PC-9 (cell line): ENCODE data around the gene SSMEM1. TPM values are rescaled to one million over a fixed set of nuclear protein-coding genes. Genes with fewer than 3 reads are reported as not detected.

Source experiments
- BruUV-seq: library from RNA; stranded (reverse); fragments of 400-500 nt; replicated peaks from 2 replicates; lab custom pipeline; 2021; lab: Mats Ljungman, UMichigan
- CTCF ChIA-PET: fragments of 300-600 bp; sonication (Branson Sonifier 250); formaldehyde crosslinking; loops from one replicate; lab custom pipeline; 2022; ENCODE audit warnings: antibody characterized with exemption; lab: Charles Lee
- POLR2A ChIA-PET: fragments of 300-600 bp; sonication (Branson Sonifier 250); formaldehyde crosslinking; loops from one replicate; lab custom pipeline; 2022; ENCODE audit warnings: antibody characterized with exemption; ENCODE audit not compliant: unreplicated experiment; lab: Charles Lee
- DNase-seq, 2 experiments: peaks; one replicate each; pipeline versions ENCODE4 v3.0.0 to v3.0.0-alpha.2; 2015 to 2022; ENCODE audit warnings: mixed read lengths in 1 of 2
- H2AFZ ChIP-seq: fragments of 200-600 bp; sonication (generic); 2 replicates; pipeline ENCODE4 v1.8.1; 2017; ENCODE audit warnings: antibody characterized with exemption
- H3F3A ChIP-seq: fragments of 200-600 bp; sonication (generic); 2 replicates; pipeline ENCODE4 v1.8.1; 2017; ENCODE audit warnings: antibody characterized with exemption, mild to moderate bottlenecking, low read depth; ENCODE audit not compliant: insufficient read depth
- H3K27ac ChIP-seq: fragments of 200-600 bp; sonication (generic); 2 replicates; pipeline ENCODE4 v1.6.1; 2016; ENCODE audit warnings: mixed run types
- H3K27me3 ChIP-seq: fragments of 200-600 bp; sonication (generic); 2 replicates; pipeline ENCODE4 v1.6.1; 2016; ENCODE audit warnings: low read depth, mixed run types; ENCODE audit not compliant: insufficient read depth
- H3K36me3 ChIP-seq: fragments of 200-600 bp; sonication (generic); 2 replicates; pipeline ENCODE4 v1.6.1; 2016; ENCODE audit warnings: low read depth, mixed run types
- H3K4me1 ChIP-seq: fragments of 200-600 bp; sonication (generic); replicated peaks from 2 replicates; pipeline ENCODE4 v1.6.1; 2016; ENCODE audit warnings: mixed run types; ENCODE audit not compliant: insufficient read depth
- H3K4me2 ChIP-seq: fragments of 200-600 bp; sonication (generic); 2 replicates; pipeline ENCODE4 v1.6.1; 2017; ENCODE audit warnings: mixed run types
- H3K4me3 ChIP-seq: fragments of 200-600 bp; sonication (generic); 2 replicates; pipeline ENCODE4 v1.6.1; 2016; ENCODE audit warnings: mixed run types
- H3K79me2 ChIP-seq: fragments of 200-600 bp; sonication (generic); 2 replicates; pipeline ENCODE4 v1.6.1; 2017; ENCODE audit warnings: low read depth, mixed run types
- H3K9me2 ChIP-seq: fragments of 200-600 bp; sonication (generic); 2 replicates; pipeline ENCODE4 v1.8.1; 2017; ENCODE audit warnings: mild to moderate bottlenecking; ENCODE audit not compliant: insufficient read depth
- H3K9me3 ChIP-seq: fragments of 200-600 bp; sonication (generic); 2 replicates; pipeline ENCODE4 v1.8.1; 2016; ENCODE audit warnings: low read depth; ENCODE audit not compliant: insufficient read depth
- H4K20me1 ChIP-seq: fragments of 200-600 bp; sonication (generic); 2 replicates; pipeline ENCODE4 v1.8.1; 2017; ENCODE audit not compliant: insufficient read depth
- CTCF ChIP-seq: fragments of 200-600 bp; sonication (generic); conservative IDR thresholded peaks from 2 replicates; pipeline ENCODE4 v1.6.1; 2017; ENCODE audit warnings: mixed run types, antibody characterized with exemption, mild to moderate bottlenecking, moderate library complexity
- EZH2 ChIP-seq: fragments of 200-600 bp; sonication (generic); IDR thresholded peaks from 2 replicates; pipeline ENCODE4 v1.8.0; 2017; ENCODE audit warnings: antibody characterized with exemption, low read depth
- intact Hi-C: fragments of 100-400 bp; cut with micrococcal nuclease; formaldehyde crosslinking; loops from one replicate; pipeline ENCODE4 v1.10.0; 2022; ENCODE audit not compliant: unreplicated experiment
- total RNA-seq: library from RNA; stranded (reverse); gene quantifications from 2 replicates; pipeline ENCODE4 v1.2.3, GENCODE V29; 2021

Gene SSMEM1
- total RNA-seq, 1 experiment from 2014 or later, result not detected

DNA sequence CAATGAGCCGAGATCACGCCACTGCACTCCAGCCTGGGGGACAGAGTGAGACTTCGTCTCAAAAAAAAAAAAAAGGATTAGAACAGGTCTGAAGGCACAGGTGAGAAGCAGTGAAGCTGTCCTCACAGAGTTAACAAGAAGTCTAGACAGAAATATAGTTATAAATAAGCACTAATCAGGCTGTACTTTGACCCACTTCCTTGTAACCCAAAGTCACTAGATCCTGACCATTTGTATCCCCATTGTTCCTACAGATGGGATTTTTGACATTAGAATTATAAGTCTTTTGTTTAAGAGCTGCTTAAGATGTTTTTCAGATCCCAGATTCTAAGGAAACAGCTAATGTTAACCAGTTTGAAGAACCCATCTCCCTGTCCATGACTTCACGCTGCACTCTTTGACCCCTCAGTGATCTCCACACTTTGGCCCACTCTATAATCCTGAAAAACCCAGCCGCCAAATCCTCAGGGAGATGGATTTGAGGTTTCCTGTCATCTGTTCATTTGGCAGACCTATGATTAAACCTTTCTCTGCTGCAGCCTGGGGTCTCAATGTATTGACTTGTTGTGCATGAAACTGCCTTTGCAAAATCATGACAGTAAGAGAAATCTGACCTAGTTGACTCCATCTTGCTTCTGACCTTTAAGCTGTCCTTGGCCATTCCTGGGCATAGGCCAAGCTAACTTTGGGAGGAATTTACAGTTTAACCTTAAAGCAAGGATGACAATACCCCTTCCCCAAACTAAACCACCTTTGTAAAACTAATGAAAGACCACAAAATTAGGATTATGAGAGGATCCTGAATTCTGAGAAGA, 11.4 kb downstream of the SSMEM1 start:
- H3K4me1 ChIP-seq, result no peaks in the 10 kb centered on the region
- no peaks in the 10 kb centered on the region for H3K27me3 ChIP-seq
- CTCF ChIA-PET, result no interaction called here

DNA sequence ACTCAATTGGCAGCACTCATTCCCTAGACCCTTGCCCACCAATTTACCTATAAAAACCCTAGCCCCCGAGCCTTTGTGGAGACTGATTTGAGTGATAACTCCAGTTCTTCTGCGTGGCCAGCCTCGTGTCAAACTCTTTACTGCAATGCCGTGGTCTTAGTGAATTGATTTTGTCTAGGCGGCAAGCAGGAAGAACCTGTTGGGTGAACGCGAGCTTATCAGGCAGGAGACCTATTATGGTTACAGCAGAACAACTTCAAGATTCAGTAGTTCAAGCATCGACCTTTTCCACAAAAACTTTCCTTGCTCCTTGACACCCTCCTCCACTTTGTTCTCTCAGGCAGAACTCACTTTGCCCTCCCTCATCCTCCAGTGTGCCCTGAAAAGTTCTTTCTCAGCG, 12.2 kb downstream of the SSMEM1 start:
- Histone ChIP-seq H3K27me3 (no peaks in the 10 kb centered on the region), H3F3A (no peaks in the 10 kb centered on the region), H3K27ac (no peak overlapping the region), H3K36me3 (no peaks in the 10 kb centered on the region), H3K4me3 (no peak overlapping the region), H2AFZ (no peak overlapping the region), H3K9me2 (no peaks in the 10 kb centered on the region), H3K9me3 (no peaks in the 10 kb centered on the region), H3K4me2 (no peak overlapping the region), H3K79me2 (no peaks in the 10 kb centered on the region), H4K20me1 (no peaks in the 10 kb centered on the region), H3K4me1 (peaks cover 5% of the 10 kb centered on the region)
- no peak for DNase-seq
- TF ChIP-seq CTCF, result no peak
- no peak for TF ChIP-seq EZH2
- intact Hi-C loops, result no loop called here
- CTCF ChIA-PET, result no interaction called here
- POLR2A ChIA-PET, result no interaction called here
- no TSS peak for BruUV-seq

More for the DNA sequence above, 11.4 kb downstream of the SSMEM1 start:
- no peak for DNase-seq
- Histone ChIP-seq H3K36me3 (no peaks in the 10 kb centered on the region), H3K4me2 (no peak overlapping the region), H3K9me3 (no peaks in the 10 kb centered on the region), H3F3A (no peaks in the 10 kb centered on the region), H3K9me2 (no peaks in the 10 kb centered on the region), H3K4me3 (no peak overlapping the region), H3K27ac (no peak overlapping the region), H4K20me1 (no peaks in the 10 kb centered on the region), H2AFZ (no peak overlapping the region), H3K79me2 (no peaks in the 10 kb centered on the region)
- intact Hi-C loops, result no loop called here
- POLR2A ChIA-PET, result no interaction called here
- no TSS peak for BruUV-seq
- TF ChIP-seq CTCF, result no peak
- no peak for TF ChIP-seq EZH2

- intact Hi-C loops, result no loop called here
- Histone ChIP-seq H3F3A (peaks cover 4% of the 10 kb centered on the region; the same call in 1 of the 2 replicates), H3K9me2 (no peaks in the 10 kb centered on the region), H3K27me3 (no peaks in the 10 kb centered on the region), H3K79me2 (no peaks in the 10 kb centered on the region), H2AFZ (no peak overlapping the region), H3K4me1 (peaks cover 8% of the 10 kb centered on the region), H4K20me1 (no peaks in the 10 kb centered on the region), H3K9me3 (no peaks in the 10 kb centered on the region), H3K4me3 (no peak overlapping the region), H3K36me3 (no peaks in the 10 kb centered on the region), H3K27ac (no peak overlapping the region), H3K4me2 (no peak overlapping the region)
- DNase-seq, result no peak
- CTCF ChIA-PET, result no interaction called here
- no TSS peak for BruUV-seq
- POLR2A ChIA-PET, result no interaction called here
- TF ChIP-seq CTCF, result no peak
- no peak for TF ChIP-seq EZH2
Observed at GRCh38 chr7:130221746-130222145, 14.1 kb downstream of the SSMEM1 start.
